ENCODE data around the gene E2F8.

E2F8 gene

GRCh38 chr11:19181531-19182261, 59.0 kb downstream of the E2F8 start:
- DNase-seq = no peak

GRCh38 chr11:19176629-19177186, 64.0 kb downstream of the E2F8 start:
- DNase-seq = no peak

Data from activated naive CD4-positive, alpha-beta T cell (primary cell).